GM23338 (cell line): ENCODE results near the gene DRC3. TPM values are rescaled to one million over a fixed set of nuclear protein-coding genes. Genes with fewer than 3 reads are reported as not detected.

ENCODE experiments used
- ATAC-seq: fragments of 200-7000 bp; cut with Tn5 transposase; 3 replicates; pipeline ENCODE4 v1.9.1; 2020
- DNase-seq: peaks from one replicate; pipeline ENCODE4 v3.0.0-alpha.2; 2015; ENCODE audit warnings: low spot score
- H2AFZ ChIP-seq: fragments of 200-600 bp; sonication (generic); 2 replicates; pipeline ENCODE4 v1.8.0; 2016; ENCODE audit warnings: antibody characterized with exemption, mild to moderate bottlenecking, moderate library complexity
- H3F3A ChIP-seq: fragments of 200-600 bp; sonication (generic); replicated peaks from 2 replicates; pipeline ENCODE4 v1.8.0; 2017; ENCODE audit warnings: antibody characterized with exemption, mixed run types, low read depth
- H3K27ac ChIP-seq: fragments of 200-600 bp; sonication (generic); 2 replicates; pipeline ENCODE4 v1.6.1; 2016; ENCODE audit warnings: low read depth
- H3K27me3 ChIP-seq: fragments of 200-600 bp; sonication (generic); 2 replicates; pipeline ENCODE4 v1.8.0; 2016; ENCODE audit warnings: mild to moderate bottlenecking, mixed run types, moderate library complexity; ENCODE audit not compliant: insufficient read depth
- H3K36me3 ChIP-seq: fragments of 200-600 bp; sonication (generic); 2 replicates; pipeline ENCODE4 v1.8.0; 2016; ENCODE audit warnings: mild to moderate bottlenecking; ENCODE audit not compliant: insufficient read depth
- H3K4me1 ChIP-seq: fragments of 200-600 bp; sonication (generic); 2 replicates; pipeline ENCODE4 v1.8.0; 2016; ENCODE audit warnings: mild to moderate bottlenecking, moderate library complexity; ENCODE audit not compliant: insufficient read depth
- H3K4me2 ChIP-seq: fragments of 200-600 bp; sonication (generic); 2 replicates; pipeline ENCODE4 v1.7.1; 2017; ENCODE audit warnings: mixed run types
- H3K4me3 ChIP-seq: fragments of 200-600 bp; sonication (generic); 2 replicates; pipeline ENCODE4 v1.6.1; 2016; ENCODE audit warnings: mixed run types
- H3K79me2 ChIP-seq: fragments of 200-600 bp; sonication (generic); replicated peaks from 2 replicates; pipeline ENCODE4 v1.8.0; 2017; ENCODE audit warnings: mild to moderate bottlenecking; ENCODE audit not compliant: insufficient read depth
- H3K9me2 ChIP-seq: fragments of 200-600 bp; sonication (generic); 2 replicates; pipeline ENCODE4 v1.8.0; 2017; ENCODE audit not compliant: insufficient read depth
- H4K20me1 ChIP-seq: fragments of 200-600 bp; sonication (generic); replicated peaks from 2 replicates; pipeline ENCODE4 v1.8.0; 2017; ENCODE audit warnings: mild to moderate bottlenecking; ENCODE audit not compliant: insufficient read depth
- H3K27ac Mint-ChIP-seq: 2 replicates; pipeline ENCODE4 v1.8.0; 2020; ENCODE audit warnings: inconsistent platforms, mild to moderate bottlenecking, moderate library complexity, mixed read lengths
- H3K27me3 Mint-ChIP-seq: 3 replicates; pipeline ENCODE4 v1.8.0; 2022; ENCODE audit warnings: low read depth, mild to moderate bottlenecking, moderate library complexity, mixed read lengths, inconsistent platforms; ENCODE audit not compliant: insufficient read depth, poor library complexity
- H3K36me3 Mint-ChIP-seq: 3 replicates; pipeline ENCODE4 v1.8.0; 2021; ENCODE audit warnings: low read depth, mild to moderate bottlenecking, inconsistent platforms, moderate library complexity, mixed read lengths
- H3K4me1 Mint-ChIP-seq: 3 replicates; pipeline ENCODE4 v1.8.0; 2020; ENCODE audit warnings: mild to moderate bottlenecking, inconsistent platforms, mixed read lengths
- H3K4me3 Mint-ChIP-seq: 3 replicates; pipeline ENCODE4 v1.8.0; 2021; ENCODE audit warnings: moderate library complexity, mild to moderate bottlenecking, inconsistent platforms, mixed read lengths
- H3K9me3 Mint-ChIP-seq: 3 replicates; pipeline ENCODE4 v1.8.0; 2020; ENCODE audit warnings: moderate library complexity, mild to moderate bottlenecking, inconsistent platforms, mixed read lengths
- CREB1 ChIP-seq: fragments of 250-450 bp; sonication (Bioruptor Pico); IDR thresholded peaks from 2 replicates; pipeline ENCODE4 v1.5.0; 2020; ENCODE audit warnings: low read depth, mild to moderate bottlenecking, moderate library complexity
- CTCF ChIP-seq, 2 experiments: fragments of 200-600 bp in 1 of 2; sonication (generic) in 1 of 2; conservative IDR thresholded peaks; 2 replicates each; pipeline versions ENCODE4 v1.5.1 to v1.6.1; 2016 to 2017; ENCODE audit warnings: antibody characterized with exemption in 2 of 2, low read depth in 2 of 2, mild to moderate bottlenecking in 2 of 2, moderate library complexity in 1 of 2
- ETS1 ChIP-seq: IDR thresholded peaks from 2 replicates; pipeline ENCODE4 v1.6.1; 2016; ENCODE audit warnings: antibody characterized with exemption
- EZH2phosphoT487 ChIP-seq: fragments of 200-600 bp; sonication (generic); IDR thresholded peaks from one replicate; pipeline ENCODE4 v1.8.1; 2018; ENCODE audit warnings: antibody characterized with exemption; ENCODE audit not compliant: unreplicated experiment
- JUNB ChIP-seq: IDR thresholded peaks from one replicate; pipeline ENCODE4 v1.6.1; 2016; ENCODE audit warnings: antibody characterized with exemption; ENCODE audit not compliant: unreplicated experiment
- POLR2AphosphoS5 ChIP-seq: IDR thresholded peaks from 2 replicates; pipeline ENCODE4 v1.6.1; 2016; ENCODE audit warnings: antibody characterized with exemption, low read depth
- REST ChIP-seq: IDR thresholded peaks from one replicate; pipeline ENCODE4 v1.6.1; 2018; ENCODE audit warnings: antibody characterized with exemption; ENCODE audit not compliant: unreplicated experiment
- STAT1 ChIP-seq: IDR thresholded peaks from one replicate; pipeline ENCODE4 v1.6.1; 2016; ENCODE audit warnings: antibody characterized with exemption; ENCODE audit not compliant: unreplicated experiment
- polyA plus RNA-seq: library from polyadenylated mRNA; unstranded; fragments of >200 nt; fragmentation: Nextera tagmentation; extraction: Ambion mirVana; gene quantifications from 2 replicates; pipeline ENCODE4 v1.2.1, GENCODE V29; 2016
- total RNA-seq: library from RNA; depleted of rRNA; stranded (reverse); fragments of >200 nt; shearing (Covaris generic); gene quantifications from 2 replicates; pipeline ENCODE4 v1.2.3, GENCODE V29; 2014

The DRC3 gene
- total and polyA plus RNA-seq, 2 experiments from 2014 or later: 1.1 TPM; not detected in 1

- Histone ChIP-seq H3K79me2 (no peaks in the 10 kb centered on the region), H3F3A (no peaks in the 10 kb centered on the region), H4K20me1 (no peaks in the 10 kb centered on the region), H3K27ac (no peak overlapping the region), H3K36me3 (no peaks in the 10 kb centered on the region), H2AFZ (no peak overlapping the region), H3K4me3 (no peak overlapping the region), H3K27me3 (no peaks in the 10 kb centered on the region), H3K9me2 (no peaks in the 10 kb centered on the region), H3K4me2 (no peak overlapping the region), H3K4me1 (0 out of 2 replicates have a peak, but pooled peaks cover under 1% of the 10 kb centered on the region)
- TF ChIP-seq STAT1: no peak
- no peak for TF ChIP-seq POLR2AphosphoS5
- no peak for TF ChIP-seq EZH2phosphoT487
- no peak for TF ChIP-seq REST
- no peak for TF ChIP-seq ETS1
- TF ChIP-seq CTCF (conservative IDR thresholded peaks at IDR 0.05; ENCODE audit: low read depth in 2 of 2): no peak
- no peak for TF ChIP-seq CREB1 (CRISPR knock-in tag)
- no peak for TF ChIP-seq JUNB
- H3K27ac Mint-ChIP-seq: peak overlapping the region; percentile 49; the same call in 1 of the 2 replicates
- no peak for DNase-seq
- no peak overlapping the region for H3K4me3 Mint-ChIP-seq
- no peaks in the 10 kb centered on the region for H3K9me3 Mint-ChIP-seq
- H3K36me3 Mint-ChIP-seq: no peaks in the 10 kb centered on the region; the same call in 2 of the 3 replicates
- ATAC-seq: no peak
- H3K4me1 Mint-ChIP-seq: no peaks in the 10 kb centered on the region
- H3K27me3 Mint-ChIP-seq: peaks cover 2% of the 10 kb centered on the region
These were observed 52.7 kb downstream of the DRC3 start for GRCh38 chr17:18025241-18025944.
